Prostate gland (tissue), 2 donors: ENCODE measurements around the gene RNF157. TPM values are rescaled to one million over a fixed set of nuclear protein-coding genes. Genes with fewer than 3 reads are reported as not detected.
"Not testable (repeated sequence)": the region's sequence is repeated elsewhere in the genome, so short reads cannot be mapped to it uniquely, and the experiment has no call there.

Source experiments
- DNase-seq: peaks from one replicate; pipeline ENCODE4 v3.0.0-alpha.2; 2019; ENCODE audit warnings: low spot score
- H3K27ac ChIP-seq, 2 donors: fragments of 200-600 bp; sonication (generic); 2 replicates each; pipeline ENCODE4 v1.5.1; 2017 to 2019
- H3K27me3 ChIP-seq: fragments of 200-600 bp; sonication (generic); replicated peaks from 2 replicates; pipeline ENCODE4 v1.5.1; 2019; ENCODE audit not compliant: insufficient read depth
- H3K36me3 ChIP-seq, 2 donors: fragments of 200-600 bp; sonication (generic); 1 replicate in 1 of 2; 2 replicates in 1 of 2; pipeline versions ENCODE4 v1.5.1 to v1.8.1; 2017 to 2019
- H3K4me1 ChIP-seq: fragments of 200-600 bp; sonication (generic); replicated peaks from 2 replicates; pipeline ENCODE4 v1.5.1; 2019
- H3K4me3 ChIP-seq, 2 donors: fragments of 200-600 bp; sonication (generic); 2 replicates each; pipeline ENCODE4 v1.5.1; 2017 to 2019
- H3K9me3 ChIP-seq: fragments of 200-600 bp; sonication (generic); 2 replicates; pipeline ENCODE4 v1.5.1; 2017
- CTCF ChIP-seq, 4 experiments: fragments of 200-600 bp in 2 of 4; fragments of 450-650 bp in 2 of 4; sonication (generic) in 2 of 4; IDR thresholded peaks; 1 replicate in 3 of 4; 2 replicates in 1 of 4; pipeline ENCODE4 v1.5.1; 2016 to 2019; ENCODE audit warnings: antibody characterized with exemption in 4 of 4, mild to moderate bottlenecking in 2 of 4, moderate library complexity in 2 of 4
- POLR2A ChIP-seq: fragments of 450-650 bp; IDR thresholded peaks from one replicate; pipeline ENCODE4 v1.6.1; 2016; ENCODE audit warnings: antibody characterized with exemption, mild to moderate bottlenecking
- POLR2AphosphoS5 ChIP-seq: sonication (generic); formaldehyde crosslinking; IDR thresholded peaks from one replicate; pipeline ENCODE4 v1.6.1; 2017; ENCODE audit warnings: antibody characterized with exemption
- WGBS: methylation state at CpG from one replicate; pipeline ENCODE4 v1.1.5; 2018; 5-methylcytosine and 5-hydroxymethylcytosine counted together
- intact Hi-C: fragments of 100-400 bp; cut with DNase I; formaldehyde crosslinking; loops from one replicate; pipeline ENCODE4 v1.14.2; 2022
- total RNA-seq, 2 donors: library from RNA; depleted of rRNA; stranded (reverse); fragments of >200 nt; gene quantifications; one replicate each; pipeline ENCODE4 v1.1.0, GENCODE V29; 2016

RNF157 gene
- total RNA-seq, 2 donors from 2014 or later, result 1.6 to 47.5 TPM

DNA sequence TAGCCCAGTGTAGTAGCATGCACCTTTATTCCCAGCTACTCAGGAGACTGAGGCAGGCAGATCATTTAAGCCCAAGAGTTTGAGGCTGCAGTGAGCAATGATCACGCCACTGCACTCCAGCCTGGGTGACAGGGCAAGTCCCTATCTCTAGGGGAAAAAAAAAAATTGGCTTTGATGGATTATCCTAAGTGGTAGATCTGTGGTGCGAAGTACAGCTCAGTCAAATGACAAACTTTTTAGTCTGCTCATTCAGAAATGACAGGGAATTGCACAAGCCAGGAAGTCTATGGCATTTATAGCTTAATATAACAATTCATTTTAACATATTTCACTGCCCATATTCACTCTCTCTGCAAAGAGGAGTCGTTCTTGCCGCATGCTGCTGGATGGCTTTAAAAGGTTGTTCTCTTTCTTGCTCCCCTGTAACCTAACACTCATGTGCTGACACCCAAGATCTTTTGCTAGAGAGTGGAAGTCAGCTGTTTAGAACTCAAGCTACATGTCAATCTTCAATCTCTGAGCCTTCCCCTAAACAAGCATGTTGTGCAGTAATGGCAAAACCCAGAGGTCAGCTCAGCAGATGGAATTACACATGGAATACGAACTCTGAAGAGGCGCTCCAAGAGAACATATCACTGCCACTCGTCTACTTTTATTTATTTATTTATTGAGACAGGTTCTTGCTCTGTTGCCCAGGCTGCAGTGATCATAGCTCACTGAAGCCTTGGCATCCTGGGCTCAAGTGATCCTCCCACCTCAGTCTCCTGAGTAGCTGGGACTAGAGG lies 32.8 kb downstream of the RNF157 start:
- no peaks in the 10 kb centered on the region for H3K4me1 ChIP-seq
- no peak overlapping the region for H3K27ac ChIP-seq
- 71% methylated on average over 7 of the region's 7 CpGs for WGBS
- H3K4me3 ChIP-seq, result no peak overlapping the region
- no peak for DNase-seq
- TF ChIP-seq POLR2AphosphoS5, result no peak
- no peak for TF ChIP-seq CTCF (IDR thresholded peaks at IDR 0.05)
- no peak for TF ChIP-seq POLR2A
- intact Hi-C loops, result no loop called here
- no peaks in the 10 kb centered on the region for H3K36me3 ChIP-seq
- no peaks in the 10 kb centered on the region for H3K27me3 ChIP-seq
- H3K9me3 ChIP-seq, result no peaks in the 10 kb centered on the region

DNA sequence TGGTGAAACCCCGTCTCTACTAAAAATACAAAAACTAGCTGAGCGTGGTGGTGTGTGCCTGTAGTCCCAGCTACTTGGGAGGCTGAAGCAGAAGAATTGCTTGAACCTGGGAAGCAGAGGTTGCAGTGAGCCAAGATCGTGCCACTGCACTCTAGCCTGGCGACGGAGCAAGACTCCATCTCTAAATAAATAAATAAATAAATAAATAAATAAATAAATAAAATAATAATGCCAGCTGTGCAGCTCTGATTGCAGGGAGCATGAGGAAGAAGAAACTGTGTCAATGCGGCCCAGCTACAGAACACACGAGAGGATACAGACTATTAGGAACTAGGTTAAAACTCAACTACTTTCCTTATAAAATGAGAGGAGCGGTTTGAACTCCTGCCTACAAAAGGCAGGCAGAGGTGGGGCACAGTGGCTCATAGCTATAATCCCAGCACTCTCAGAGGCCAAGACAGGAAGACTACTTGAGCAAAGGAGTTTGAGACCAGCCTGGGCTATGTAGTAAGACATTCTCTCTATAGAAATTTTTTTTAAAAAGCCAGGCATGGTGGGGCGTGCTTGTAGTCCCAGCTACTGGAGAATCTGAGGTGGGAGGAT lies 34.6 kb downstream of the RNF157 start:
- H3K4me3 ChIP-seq, DNase-seq, H3K36me3 ChIP-seq, H3K4me1 ChIP-seq, H3K27me3 ChIP-seq, H3K9me3 ChIP-seq, H3K27ac ChIP-seq, intact Hi-C loops: not testable (repeated sequence)
- WGBS, result 96% methylated on average over 9 of the region's 9 CpGs

DNA sequence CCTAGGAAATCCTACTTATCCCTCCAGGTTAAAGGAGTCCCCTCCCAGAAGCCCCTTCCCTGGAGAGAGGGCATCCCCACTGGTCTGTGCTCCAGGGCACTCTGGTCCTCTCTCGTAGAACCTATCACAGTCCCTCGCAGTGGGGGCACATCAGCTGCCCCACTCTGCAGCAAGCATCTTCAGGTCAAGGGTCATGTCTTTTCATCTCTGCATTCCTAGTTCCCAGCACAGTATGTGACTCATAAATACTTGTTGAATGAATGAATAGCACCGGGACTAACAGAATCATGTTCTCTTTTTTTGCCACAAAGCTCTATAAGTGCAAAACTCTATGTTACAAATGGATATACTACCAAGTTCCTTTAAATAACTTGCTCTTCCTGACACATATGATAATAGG lies 36.0 kb downstream of the RNF157 start:
- no peak for TF ChIP-seq CTCF (IDR thresholded peaks at IDR 0.05)
- no peak for TF ChIP-seq POLR2A
- TF ChIP-seq POLR2AphosphoS5, result no peak
- 62% methylated on average over 3 of the region's 3 CpGs for WGBS
- Histone ChIP-seq H3K27ac (no peak overlapping the region), H3K9me3 (no peaks in the 10 kb centered on the region), H3K27me3 (no peaks in the 10 kb centered on the region), H3K36me3 (no peaks in the 10 kb centered on the region), H3K4me1 (no peaks in the 10 kb centered on the region), H3K4me3 (no peak overlapping the region)
- intact Hi-C loops, result no loop called here
- DNase-seq, result no peak

DNA sequence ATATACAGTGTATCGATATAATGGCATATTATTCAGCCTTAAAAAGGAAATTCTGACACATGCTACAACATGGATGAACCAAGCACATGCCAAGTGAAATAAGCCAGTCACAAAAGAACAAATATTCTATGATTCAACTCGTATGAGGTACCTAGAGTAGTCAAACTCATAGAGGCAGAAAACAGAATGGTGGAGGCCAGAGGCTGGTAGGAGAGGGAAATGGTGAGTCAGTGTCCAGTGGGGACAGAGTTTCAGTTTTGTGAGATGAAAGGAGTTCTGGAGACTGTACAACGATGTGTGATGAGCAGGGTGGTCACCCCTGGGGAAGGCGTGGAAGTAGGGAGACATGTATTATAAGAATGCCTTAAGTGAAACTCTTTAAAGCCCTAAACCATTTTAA lies 39.9 kb downstream of the RNF157 start:
- H3K4me3 ChIP-seq, result no peak overlapping the region
- intact Hi-C loops, result no loop called here
- no peak for DNase-seq
- peaks cover 15% of the 10 kb centered on the region for H3K4me1 ChIP-seq
- H3K36me3 ChIP-seq, result no peaks in the 10 kb centered on the region
- H3K9me3 ChIP-seq, result no peaks in the 10 kb centered on the region
- no peak overlapping the region for H3K27ac ChIP-seq
- 92% methylated on average over 4 of the region's 4 CpGs for WGBS
- H3K27me3 ChIP-seq, result no peaks in the 10 kb centered on the region
- TF ChIP-seq CTCF (IDR thresholded peaks at IDR 0.05) (no peak), POLR2AphosphoS5 (no peak), POLR2A (no peak)

GRCh38 chr17:76199469-76199868 lies 40.8 kb downstream of the RNF157 start:
- no peak for DNase-seq
- peaks cover 15% of the 10 kb centered on the region for H3K4me1 ChIP-seq
- no peaks in the 10 kb centered on the region for H3K27me3 ChIP-seq
- no peak for TF ChIP-seq CTCF (IDR thresholded peaks at IDR 0.05)
- no peak for TF ChIP-seq POLR2AphosphoS5
- no peak for TF ChIP-seq POLR2A
- H3K9me3 ChIP-seq, result no peaks in the 10 kb centered on the region
- intact Hi-C loops, result no loop called here
- no peaks in the 10 kb centered on the region for H3K36me3 ChIP-seq
- H3K4me3 ChIP-seq, result no peak overlapping the region
- H3K27ac ChIP-seq, result no peak overlapping the region
- WGBS, result 74% methylated on average over 4 of the region's 4 CpGs
